Sigmoid colon (tissue), 7 donors: ENCODE data around the gene SLC4A1. TPM values are rescaled to one million over a fixed set of nuclear protein-coding genes. Genes with fewer than 3 reads are reported as not detected.

Experiments
- DNase-seq: peaks from one replicate; pipeline ENCODE4 v3.0.0-alpha.2; 2019
- H3K27ac ChIP-seq, 4 donors: fragments of 200-600 bp; sonication (generic); one replicate each; pipeline ENCODE4 v1.5.1; 2016 to 2019; ENCODE audit warnings: mild to moderate bottlenecking in 1 of 4
- H3K27me3 ChIP-seq, 3 donors: fragments of 200-600 bp; sonication (generic); one replicate each; pipeline ENCODE4 v1.5.1; 2019; ENCODE audit warnings: mild to moderate bottlenecking in 1 of 3
- H3K36me3 ChIP-seq, 4 donors: fragments of 200-600 bp; sonication (generic); one replicate each; pipeline ENCODE4 v1.5.1; 2016 to 2019
- H3K4me1 ChIP-seq, 4 donors: fragments of 200-600 bp; sonication (generic); one replicate each; pipeline ENCODE4 v1.5.1; 2017 to 2019
- H3K4me3 ChIP-seq, 4 donors: fragments of 200-600 bp; sonication (generic); one replicate each; pipeline ENCODE4 v1.5.1; 2017 to 2019; ENCODE audit warnings: mild to moderate bottlenecking in 2 of 4, moderate library complexity in 1 of 4
- H3K9me3 ChIP-seq, 4 donors: fragments of 200-600 bp in 3 of 4; sonication (generic) in 3 of 4; one replicate each; pipeline versions ENCODE4 v1.5.1 to v1.6.1; 2013 to 2019
- EP300 ChIP-seq, 4 donors: sonication (generic); formaldehyde crosslinking; IDR thresholded peaks; one replicate each; pipeline ENCODE4 v1.6.1; 2017; ENCODE audit warnings: antibody characterized with exemption in 4 of 4
- POLR2A ChIP-seq, 2 donors: fragments of 450-650 bp; IDR thresholded peaks; one replicate each; pipeline ENCODE4 v1.6.1; 2016; ENCODE audit warnings: antibody characterized with exemption in 2 of 2, mild to moderate bottlenecking in 2 of 2, moderate library complexity in 2 of 2
- POLR2AphosphoS5 ChIP-seq, 4 donors: sonication (generic); formaldehyde crosslinking; IDR thresholded peaks; one replicate each; pipeline ENCODE4 v1.6.1; 2017; ENCODE audit warnings: antibody characterized with exemption in 4 of 4
- WGBS, 2 donors: extraction: QIAGEN DNeasy Blood & Tissue Kit; methylation state at CpG; one replicate each; pipeline ENCODE4 v1.1.7; 2013; 5-methylcytosine and 5-hydroxymethylcytosine counted together
- intact Hi-C: fragments of 100-400 bp; cut with DNase I; formaldehyde crosslinking; loops from one replicate; pipeline ENCODE4 v1.15.1; 2023
- polyA plus RNA-seq, 3 donors: library from polyadenylated mRNA; stranded (reverse); fragments of 200-250 nt; gene quantifications; one replicate each; pipeline ENCODE4 v1.2.3, GENCODE V29; 2013
- total RNA-seq, 4 donors: library from RNA; depleted of rRNA; stranded (reverse); fragments of >200 nt; gene quantifications; one replicate each; pipeline ENCODE4 v1.1.0, GENCODE V29; 2016
- TF ChIP-seq, protein P1 (sequence below), 4 experiments: fragments of 450-650 bp in 3 of 4; fragments of 200-600 bp in 1 of 4; IDR thresholded peaks; one replicate each; pipeline ENCODE4 v1.5.1; 2016 to 2019; ENCODE audit warnings: antibody characterized with exemption in 4 of 4, mild to moderate bottlenecking in 3 of 4, moderate library complexity in 2 of 4
- donor health status: healthy with polysubstance abuse.
- donor health status: Bipolar disorder and iron deficiency.
- donor health status: healthy.

Gene SLC4A1
- total and polyA plus RNA-seq, 7 donors = under 0.01 to 0.23 TPM; not detected in 5

DNA sequence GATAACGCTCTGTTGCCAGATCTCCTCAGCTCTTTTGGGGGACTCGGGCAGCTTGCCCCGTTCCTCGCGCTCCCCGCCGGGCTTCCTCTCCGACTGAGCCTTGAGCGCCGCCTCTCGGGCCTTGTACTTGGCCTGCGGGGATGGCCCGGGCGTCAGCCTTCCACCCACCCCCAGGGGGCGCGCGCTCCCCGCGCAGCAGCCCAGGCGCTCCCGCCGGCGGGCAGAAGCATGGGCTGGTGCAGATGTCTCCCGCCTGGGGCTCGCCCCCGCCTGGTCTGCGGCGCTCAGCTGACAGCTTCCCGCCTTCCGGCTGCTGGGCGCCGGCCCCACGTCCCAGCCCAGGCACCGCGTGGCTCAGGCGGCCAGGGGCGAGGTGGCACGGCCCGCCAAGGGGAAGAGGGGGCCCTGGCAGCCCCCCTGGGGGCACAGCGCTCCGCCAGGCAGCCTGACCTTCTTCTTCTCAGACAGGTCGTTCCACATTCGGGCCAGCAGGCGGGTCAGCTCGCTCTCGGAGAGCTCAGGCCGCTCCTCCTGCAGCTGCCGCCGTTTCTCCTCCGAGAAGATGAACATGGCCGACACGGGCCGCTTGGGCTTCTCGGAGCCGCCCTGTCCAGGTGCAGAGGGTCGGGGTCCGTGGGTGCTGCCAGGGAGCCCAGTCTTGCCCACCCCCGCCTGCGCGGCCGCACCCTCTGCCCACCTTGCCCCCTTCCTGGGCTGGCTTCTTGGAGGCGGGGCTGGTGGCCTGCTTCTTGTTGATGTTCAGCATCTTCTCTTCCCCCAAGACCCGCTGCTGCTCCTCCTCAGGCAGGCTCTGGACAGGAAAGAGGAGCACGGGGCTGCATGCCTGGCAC, 57.4 kb downstream of the SLC4A1 start:
- TF ChIP-seq POLR2A (IDR thresholded peaks at IDR 0.05) (no peak), POLR2AphosphoS5 (IDR thresholded peaks at IDR 0.05) (peak in 3 of 4 donors; percentile 54 to 69 (median 55)), EP300 (IDR thresholded peaks at IDR 0.05) (no peak)
- TF ChIP-seq, protein P1, sequence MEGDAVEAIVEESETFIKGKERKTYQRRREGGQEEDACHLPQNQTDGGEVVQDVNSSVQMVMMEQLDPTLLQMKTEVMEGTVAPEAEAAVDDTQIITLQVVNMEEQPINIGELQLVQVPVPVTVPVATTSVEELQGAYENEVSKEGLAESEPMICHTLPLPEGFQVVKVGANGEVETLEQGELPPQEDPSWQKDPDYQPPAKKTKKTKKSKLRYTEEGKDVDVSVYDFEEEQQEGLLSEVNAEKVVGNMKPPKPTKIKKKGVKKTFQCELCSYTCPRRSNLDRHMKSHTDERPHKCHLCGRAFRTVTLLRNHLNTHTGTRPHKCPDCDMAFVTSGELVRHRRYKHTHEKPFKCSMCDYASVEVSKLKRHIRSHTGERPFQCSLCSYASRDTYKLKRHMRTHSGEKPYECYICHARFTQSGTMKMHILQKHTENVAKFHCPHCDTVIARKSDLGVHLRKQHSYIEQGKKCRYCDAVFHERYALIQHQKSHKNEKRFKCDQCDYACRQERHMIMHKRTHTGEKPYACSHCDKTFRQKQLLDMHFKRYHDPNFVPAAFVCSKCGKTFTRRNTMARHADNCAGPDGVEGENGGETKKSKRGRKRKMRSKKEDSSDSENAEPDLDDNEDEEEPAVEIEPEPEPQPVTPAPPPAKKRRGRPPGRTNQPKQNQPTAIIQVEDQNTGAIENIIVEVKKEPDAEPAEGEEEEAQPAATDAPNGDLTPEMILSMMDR (IDR thresholded peaks at IDR 0.05) = peak; percentile 95 to 99 (median 98)
- intact Hi-C loops = loop anchor here (1.0 to 10.0 kb wide), 3 partner anchors 121 to 294 kb away; partner anchors contain the start of genes GPATCH8 and GRN
- peak; percentile 96 for DNase-seq
- Histone ChIP-seq H3K9me3 (no peaks in the 10 kb centered on the region), H3K36me3 (peaks cover 22 to 72% (median 56%) of the 10 kb centered on the region in 4 donors), H3K4me3 (peak overlapping the region in 2 of 4 donors; percentile 1 to 21), H3K27ac (peak overlapping the region; percentile 65 to 74 (median 70)), H3K4me1 (peaks cover 0 to 38% (median 15%) of the 10 kb centered on the region in 4 donors), H3K27me3 (no peaks in the 10 kb centered on the region)
- 29 to 30% methylated on average over 64 of the region's 64 CpGs for WGBS, 2 donors

DNA sequence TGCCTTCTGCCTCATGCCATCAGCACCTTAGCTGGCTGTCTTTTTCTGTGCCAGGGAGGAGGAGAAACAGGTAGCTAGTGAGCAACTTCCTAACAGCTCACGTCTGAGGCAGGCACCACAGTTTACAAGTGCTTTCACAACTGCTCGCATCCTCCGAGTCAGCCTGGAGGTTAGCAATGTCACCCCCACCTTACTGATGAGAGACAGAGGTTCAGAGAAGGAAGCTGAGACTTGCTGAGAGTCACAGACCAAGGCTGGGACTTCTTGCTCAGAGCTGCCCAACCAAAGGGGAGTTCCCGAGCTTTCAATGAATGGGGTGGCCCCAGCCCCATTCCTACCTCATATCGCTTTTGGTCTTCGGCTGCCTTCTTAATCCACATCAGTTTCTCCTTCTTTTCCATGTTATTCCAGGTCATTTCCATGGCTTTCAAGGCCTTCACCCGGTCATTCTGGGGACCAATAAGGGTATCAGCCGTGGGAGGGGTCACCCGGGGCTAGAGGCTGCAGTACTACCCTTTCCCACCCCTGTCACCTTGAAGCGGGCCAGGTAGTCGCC, 58.1 kb downstream of the SLC4A1 start:
- Histone ChIP-seq H3K27ac (peak overlapping the region; percentile 65 to 74 (median 70)), H3K4me3 (peak overlapping the region in 1 of 4 donors; percentile 21), H3K9me3 (no peaks in the 10 kb centered on the region), H3K4me1 (peaks cover 0 to 41% (median 15%) of the 10 kb centered on the region in 4 donors), H3K36me3 (peaks cover 16 to 65% (median 49%) of the 10 kb centered on the region in 4 donors), H3K27me3 (no peaks in the 10 kb centered on the region)
- 68 to 74% methylated on average over 11 of the region's 11 CpGs for WGBS, 2 donors
- DNase-seq = no peak
- intact Hi-C loops = loop anchor here (1.0 to 10.0 kb wide), 3 partner anchors 121 to 295 kb away; partner anchors contain the start of genes GPATCH8 and GRN
- no peak for TF ChIP-seq POLR2A (IDR thresholded peaks at IDR 0.05)
- TF ChIP-seq POLR2AphosphoS5 (IDR thresholded peaks at IDR 0.05) = no peak
- TF ChIP-seq EP300 (IDR thresholded peaks at IDR 0.05) = no peak
- TF ChIP-seq, protein P1 (IDR thresholded peaks at IDR 0.05) = no peak

DNA sequence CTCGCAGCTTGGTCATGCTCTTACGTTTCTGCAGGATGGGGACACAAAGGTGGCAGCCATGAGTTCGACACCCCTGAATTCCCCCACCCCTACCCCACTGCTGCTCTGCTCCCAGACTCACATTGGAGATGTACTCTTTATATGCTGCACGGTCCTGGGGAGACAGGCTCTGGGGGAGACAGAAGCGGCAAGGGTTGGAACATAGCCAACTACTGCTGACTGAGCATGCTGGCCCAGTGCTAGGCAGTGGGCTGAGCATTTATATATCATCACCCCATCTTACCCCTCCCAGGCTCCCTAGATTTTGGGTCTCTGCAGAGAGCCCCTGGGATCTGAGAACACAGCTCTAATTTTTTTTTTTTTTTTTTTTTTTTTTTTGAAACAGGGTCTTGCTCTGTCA, 60.2 kb downstream of the SLC4A1 start:
- TF ChIP-seq EP300 (IDR thresholded peaks at IDR 0.05) (no peak), POLR2AphosphoS5 (IDR thresholded peaks at IDR 0.05) (no peak), POLR2A (IDR thresholded peaks at IDR 0.05) (no peak)
- TF ChIP-seq, protein P1 (IDR thresholded peaks at IDR 0.05) = no peak
- Histone ChIP-seq H3K9me3 (no peaks in the 10 kb centered on the region), H3K4me3 (no peak overlapping the region), H3K27ac (no peak overlapping the region), H3K27me3 (no peaks in the 10 kb centered on the region), H3K36me3 (peaks cover 8 to 47% (median 36%) of the 10 kb centered on the region in 4 donors), H3K4me1 (peaks cover 0 to 48% (median 18%) of the 10 kb centered on the region in 4 donors)
- WGBS, 2 donors = 90 to 91% methylated on average over 5 of the region's 5 CpGs
- intact Hi-C loops = no loop called here
- DNase-seq = no peak

DNA sequence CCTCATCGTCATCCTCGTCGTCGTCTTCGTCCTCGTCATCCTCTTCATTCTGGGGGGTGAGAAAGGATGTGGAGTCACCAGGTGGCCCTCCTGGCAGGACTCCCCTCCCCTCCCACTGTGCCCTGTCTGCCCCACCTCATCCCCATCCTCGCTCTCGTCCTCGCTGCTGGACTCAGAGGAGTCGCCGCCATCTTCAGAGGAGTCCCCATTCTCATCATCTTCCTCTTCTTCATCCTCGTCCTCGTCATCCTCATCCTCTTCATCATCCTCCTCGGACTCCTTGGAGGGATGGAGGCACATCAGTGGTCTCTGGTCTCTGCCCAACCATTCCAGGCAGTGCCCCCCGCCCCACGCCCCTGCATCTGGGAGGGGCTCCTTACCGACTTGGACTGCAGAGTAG, 60.6 kb downstream of the SLC4A1 start:
- Histone ChIP-seq H3K27me3 (no peaks in the 10 kb centered on the region), H3K9me3 (no peaks in the 10 kb centered on the region), H3K27ac (no peak overlapping the region), H3K4me1 (peaks cover 0 to 44% (median 18%) of the 10 kb centered on the region in 4 donors), H3K36me3 (peaks cover 8 to 47% (median 36%) of the 10 kb centered on the region in 4 donors), H3K4me3 (no peak overlapping the region)
- 86 to 88% methylated on average over 17 of the region's 17 CpGs for WGBS, 2 donors
- DNase-seq = no peak
- TF ChIP-seq EP300 (IDR thresholded peaks at IDR 0.05) (no peak), POLR2A (IDR thresholded peaks at IDR 0.05) (no peak), POLR2AphosphoS5 (IDR thresholded peaks at IDR 0.05) (no peak)
- TF ChIP-seq, protein P1 (IDR thresholded peaks at IDR 0.05) = no peak
- intact Hi-C loops = no loop called here
